ENCODE measurements around the gene LRRC36. TPM values are rescaled to one million over a fixed set of nuclear protein-coding genes. Genes with fewer than 3 reads are reported as not detected.
"Not testable (repeated sequence)": the region's sequence is repeated elsewhere in the genome, so short reads cannot be mapped to it uniquely, and the experiment has no call there.

The LRRC36 gene
- total RNA-seq, 2 experiments from 2014 or later, result 0.64 TPM; not detected in 1

DNA sequence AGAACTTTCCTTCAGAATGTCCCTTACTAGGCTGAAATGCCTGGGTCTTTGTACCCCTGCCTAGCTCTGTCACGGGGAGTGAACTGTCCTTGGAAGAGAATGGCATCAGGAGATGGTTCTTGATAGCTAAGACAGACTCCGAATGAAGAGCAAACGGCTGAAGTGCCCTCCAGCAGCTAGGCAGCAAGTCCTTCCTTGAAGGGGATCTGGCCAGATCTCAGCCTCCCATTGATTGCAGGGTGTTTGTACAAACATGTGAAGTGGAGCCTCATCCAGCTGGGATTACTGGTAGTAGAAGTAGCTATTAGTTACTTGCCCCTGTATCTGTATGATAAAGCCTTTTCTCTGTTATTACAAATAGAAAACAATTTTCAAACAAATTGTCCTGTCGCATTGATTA, 30.9 kb downstream of the LRRC36 start:
- no peaks in the 10 kb centered on the region for H3K9me3 Mint-ChIP-seq
- no peak for DNase-seq
- no peak overlapping the region for H3K4me3 Mint-ChIP-seq
- intact Hi-C loops (cut with micrococcal nuclease), result no loop called here
- H3K27me3 Mint-ChIP-seq (ENCODE audit: low read depth), result peaks cover 3% of the 10 kb centered on the region
- CTCF ChIA-PET, result no interaction called here
- H3K4me1 Mint-ChIP-seq (ENCODE audit: low read depth), result no peaks in the 10 kb centered on the region
- no peak overlapping the region for H3K27ac Mint-ChIP-seq
- H3K36me3 Mint-ChIP-seq (ENCODE audit: low read depth), result no peaks in the 10 kb centered on the region

DNA sequence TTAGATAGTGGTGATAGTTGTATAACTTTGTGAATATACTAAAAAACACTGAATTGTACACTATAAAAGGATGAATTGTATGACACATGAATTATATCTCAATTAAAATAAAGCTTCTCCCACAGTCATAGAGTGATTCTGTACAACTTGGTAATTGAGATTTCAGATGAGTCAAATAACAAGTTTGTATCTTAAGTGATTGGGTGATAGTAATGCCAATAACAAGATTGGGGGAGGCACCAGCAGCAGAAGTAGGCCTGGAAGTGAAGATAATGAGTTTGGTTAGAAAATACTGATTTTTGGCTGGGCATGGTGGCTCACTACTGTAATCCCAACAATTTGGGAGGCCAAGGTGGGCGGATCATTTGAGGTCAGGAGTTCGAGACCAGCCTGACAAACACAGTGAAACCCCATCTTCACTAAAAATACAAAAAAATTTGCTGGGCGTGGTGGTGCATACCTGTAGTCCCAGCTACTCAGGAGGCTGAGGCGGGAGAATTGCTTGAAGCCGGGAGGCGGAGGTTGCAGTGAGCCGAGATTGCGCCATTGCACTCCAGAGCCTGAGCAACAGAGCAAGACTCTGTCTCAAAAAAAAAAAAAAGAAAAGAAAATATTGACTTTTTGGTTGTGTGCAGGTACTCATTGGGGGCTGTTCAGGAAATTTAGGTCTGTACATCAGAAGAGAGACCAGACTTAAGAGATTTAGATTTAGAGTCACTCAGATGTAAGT, 33.1 kb downstream of the LRRC36 start:
- H3K27ac Mint-ChIP-seq; H3K9me3 Mint-ChIP-seq; H3K36me3 Mint-ChIP-seq (ENCODE audit: low read depth); DNase-seq; H3K27me3 Mint-ChIP-seq (ENCODE audit: low read depth); CTCF ChIA-PET; H3K4me1 Mint-ChIP-seq (ENCODE audit: low read depth); intact Hi-C loops (cut with micrococcal nuclease); H3K4me3 Mint-ChIP-seq: not testable (repeated sequence)

DNA sequence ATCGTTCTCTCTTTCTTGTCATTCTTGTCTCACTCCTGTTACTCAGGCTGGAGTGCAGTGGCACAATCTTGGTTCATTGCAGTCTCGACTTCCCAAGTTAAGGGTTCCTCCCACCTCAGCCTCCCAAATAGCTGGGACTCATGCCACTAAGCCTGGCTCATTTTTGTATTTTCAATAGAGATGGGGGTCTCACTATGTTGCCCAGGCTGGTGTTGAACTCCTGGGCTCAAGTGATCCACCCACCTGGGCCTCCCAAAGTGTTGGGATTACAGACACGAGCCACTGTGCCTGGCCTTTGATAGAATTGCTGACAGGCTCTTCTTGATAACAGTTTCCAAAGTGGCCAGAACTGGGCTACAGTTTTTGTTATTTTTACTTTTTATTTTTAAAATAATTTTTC, 34.4 kb downstream of the LRRC36 start:
- CTCF ChIA-PET, result no interaction called here
- intact Hi-C loops (cut with micrococcal nuclease), result no loop called here
- no peak overlapping the region for H3K27ac Mint-ChIP-seq
- H3K36me3 Mint-ChIP-seq (ENCODE audit: low read depth), result no peaks in the 10 kb centered on the region
- no peaks in the 10 kb centered on the region for H3K27me3 Mint-ChIP-seq (ENCODE audit: low read depth)
- no peak overlapping the region for H3K4me3 Mint-ChIP-seq
- no peak for DNase-seq
- H3K4me1 Mint-ChIP-seq (ENCODE audit: low read depth), result peaks cover 10% of the 10 kb centered on the region
- H3K9me3 Mint-ChIP-seq, result no peaks in the 10 kb centered on the region

DNA sequence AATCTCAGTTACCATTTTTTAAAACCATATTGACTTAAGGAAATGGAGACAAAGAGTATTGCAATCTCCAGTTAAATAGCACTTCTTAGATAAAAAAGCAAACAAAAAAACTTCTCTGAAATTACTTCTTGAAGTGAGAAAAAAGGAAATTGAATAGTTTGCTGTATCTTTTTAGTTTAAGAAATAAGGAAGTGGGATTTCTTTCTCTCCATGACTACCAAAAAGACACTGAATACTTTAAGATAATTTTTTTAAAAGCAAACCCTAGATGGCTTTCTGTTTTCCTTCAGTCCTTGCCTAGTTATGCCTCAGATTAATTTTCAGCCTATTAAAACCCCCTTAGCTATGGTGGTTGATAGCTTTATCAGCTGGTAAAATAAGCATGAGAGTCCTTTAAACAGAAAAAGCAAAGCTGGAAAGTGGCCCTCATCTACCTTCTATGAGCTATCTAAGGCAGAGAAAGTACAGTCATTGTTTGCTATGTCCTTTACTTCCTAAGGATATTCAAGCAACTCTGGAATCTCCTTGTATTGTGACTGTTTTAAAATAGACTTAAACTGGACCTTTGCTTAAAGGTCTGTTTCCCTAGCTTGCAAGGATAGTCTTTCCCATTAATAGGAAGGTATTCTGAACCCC, 38.1 kb downstream of the LRRC36 start:
- Mint-ChIP-seq H3K27ac (no peak overlapping the region), H3K36me3 (ENCODE audit: low read depth) (no peaks in the 10 kb centered on the region), H3K4me3 (no peak overlapping the region), H3K27me3 (ENCODE audit: low read depth) (no peaks in the 10 kb centered on the region), H3K4me1 (ENCODE audit: low read depth) (peaks cover 10% of the 10 kb centered on the region), H3K9me3 (no peaks in the 10 kb centered on the region)
- intact Hi-C loops (cut with micrococcal nuclease), result loop anchor here (1.0 kb wide), 1 partner anchor 52 kb away; no protein-coding TSS in a partner anchor
- no peak for DNase-seq
- CTCF ChIA-PET, result interaction anchor here (1.0 to 1.4 kb wide), 5 partner anchors 14 to 86 kb away, joined by 3 to 7 read pairs (median 4); partner anchors contain the start of gene PLEKHG4

- intact Hi-C loops (cut with micrococcal nuclease), result loop anchor here (5.0 kb wide), 1 partner anchor 77 kb away; no protein-coding TSS in a partner anchor
- no peaks in the 10 kb centered on the region for H3K9me3 Mint-ChIP-seq
- H3K36me3 Mint-ChIP-seq (ENCODE audit: low read depth), result no peaks in the 10 kb centered on the region
- H3K4me1 Mint-ChIP-seq (ENCODE audit: low read depth), result peaks cover 2% of the 10 kb centered on the region
- no peak for DNase-seq
- H3K27me3 Mint-ChIP-seq (ENCODE audit: low read depth), result no peaks in the 10 kb centered on the region
- no peak overlapping the region for H3K27ac Mint-ChIP-seq
- CTCF ChIA-PET, result interaction anchor here (0.6 to 1.9 kb wide), 2 partner anchors 29 to 113 kb away, joined by 4 read pairs; no protein-coding TSS in a partner anchor
- H3K4me3 Mint-ChIP-seq, result no peak overlapping the region
Measured at GRCh38 chr16:67370661-67371060, 44.0 kb downstream of the LRRC36 start.

- intact Hi-C loops (cut with micrococcal nuclease), result loop anchor here (5.0 kb wide), 1 partner anchor 75 kb away; no protein-coding TSS in a partner anchor
- H3K36me3 Mint-ChIP-seq (ENCODE audit: low read depth), result no peaks in the 10 kb centered on the region
- CTCF ChIA-PET, result interaction anchor here (0.6 to 1.5 kb wide), 7 partner anchors 20 to 1102 kb away, joined by 3 to 7 read pairs (median 3); partner anchors contain the start of gene ATP6V0D1
Measured at GRCh38 chr16:67372664-67373063, 46.0 kb downstream of the LRRC36 start.

DNA sequence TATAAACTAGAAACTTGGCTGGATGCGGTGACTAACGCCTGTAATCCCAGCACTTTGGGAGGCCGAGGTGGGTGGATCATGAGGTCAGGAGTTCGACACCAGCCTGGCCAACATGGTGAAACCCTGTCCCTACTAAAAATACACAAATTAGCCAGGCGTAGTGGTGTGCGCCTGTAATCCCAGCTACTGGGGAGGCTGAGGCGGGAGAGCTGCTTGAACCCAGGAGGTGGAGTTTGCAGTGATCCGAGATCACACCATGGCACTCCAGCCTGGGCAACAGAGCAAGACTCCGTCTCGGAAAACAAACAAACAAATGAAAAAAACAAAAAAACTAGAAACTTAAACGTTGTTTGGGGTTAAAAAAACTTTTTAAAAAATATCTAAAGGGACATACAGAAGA, 49.4 kb downstream of the LRRC36 start:
- H3K36me3 Mint-ChIP-seq (ENCODE audit: low read depth); H3K4me3 Mint-ChIP-seq; CTCF ChIA-PET; H3K4me1 Mint-ChIP-seq (ENCODE audit: low read depth); intact Hi-C loops (cut with micrococcal nuclease); H3K27ac Mint-ChIP-seq; H3K9me3 Mint-ChIP-seq; DNase-seq; H3K27me3 Mint-ChIP-seq (ENCODE audit: low read depth): not testable (repeated sequence)

More at GRCh38 chr16:67372664-67373063, 46.0 kb downstream of the LRRC36 start:
- Mint-ChIP-seq H3K9me3 (no peaks in the 10 kb centered on the region), H3K4me1 (ENCODE audit: low read depth) (no peaks in the 10 kb centered on the region), H3K4me3 (no peak overlapping the region), H3K27me3 (ENCODE audit: low read depth) (peaks cover 3% of the 10 kb centered on the region), H3K27ac (no peak overlapping the region)
- DNase-seq, result no peak

GRCh38 chr16:67378642-67379041, 52.0 kb downstream of the LRRC36 start:
- CTCF ChIA-PET, result interaction anchor here (1.5 kb wide), 1 partner anchor 69 kb away, joined by 6 read pairs; no protein-coding TSS in a partner anchor
- Mint-ChIP-seq H3K27ac (no peak overlapping the region), H3K9me3 (no peaks in the 10 kb centered on the region), H3K36me3 (ENCODE audit: low read depth) (no peaks in the 10 kb centered on the region), H3K27me3 (ENCODE audit: low read depth) (peaks cover 3% of the 10 kb centered on the region), H3K4me1 (ENCODE audit: low read depth) (no peaks in the 10 kb centered on the region), H3K4me3 (no peak overlapping the region)
- DNase-seq, result no peak
- intact Hi-C loops (cut with micrococcal nuclease), result no loop called here

DNA sequence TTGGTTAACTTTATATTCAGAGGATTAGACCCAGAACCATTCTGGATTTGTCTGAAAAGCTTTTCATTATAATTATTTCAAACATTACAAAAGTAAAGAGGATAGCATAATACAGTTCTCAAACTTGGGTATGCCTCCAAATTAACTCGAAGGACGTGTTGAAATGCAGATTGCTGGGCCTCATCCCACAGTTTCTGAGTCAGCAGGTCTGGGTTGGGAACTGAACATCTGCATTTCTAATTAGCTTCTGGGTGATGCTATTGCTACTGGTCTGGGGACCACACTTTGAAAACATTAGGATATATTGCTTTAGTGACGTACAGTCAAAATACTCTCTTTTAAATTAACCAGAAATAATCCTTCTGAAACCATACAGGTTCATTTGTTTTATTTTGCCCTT, 56.7 kb downstream of the LRRC36 start:
- CTCF ChIA-PET, result interaction anchor here (0.6 to 1.0 kb wide), 3 partner anchors 17 to 365 kb away, joined by 3 read pairs; partner anchors contain the start of genes KCTD19 and LRRC36
- Mint-ChIP-seq H3K9me3 (no peaks in the 10 kb centered on the region), H3K27me3 (ENCODE audit: low read depth) (no peaks in the 10 kb centered on the region), H3K36me3 (ENCODE audit: low read depth) (no peaks in the 10 kb centered on the region), H3K27ac (no peak overlapping the region), H3K4me3 (no peak overlapping the region), H3K4me1 (ENCODE audit: low read depth) (peaks cover 7% of the 10 kb centered on the region)
- intact Hi-C loops (cut with micrococcal nuclease), result no loop called here
- no peak for DNase-seq

- intact Hi-C loops (cut with micrococcal nuclease), result no loop called here
- Mint-ChIP-seq H3K4me1 (ENCODE audit: low read depth) (peaks cover 7% of the 10 kb centered on the region), H3K27ac (no peak overlapping the region), H3K9me3 (no peaks in the 10 kb centered on the region), H3K4me3 (no peak overlapping the region), H3K36me3 (ENCODE audit: low read depth) (no peaks in the 10 kb centered on the region), H3K27me3 (ENCODE audit: low read depth) (no peaks in the 10 kb centered on the region)
- CTCF ChIA-PET, result interaction anchor here (0.6 to 0.9 kb wide), 2 partner anchors 15 to 288 kb away, joined by 3 to 5 read pairs; no protein-coding TSS in a partner anchor
- DNase-seq, result no peak
Measured at GRCh38 chr16:67384778-67385510, 58.3 kb downstream of the LRRC36 start.

DNA sequence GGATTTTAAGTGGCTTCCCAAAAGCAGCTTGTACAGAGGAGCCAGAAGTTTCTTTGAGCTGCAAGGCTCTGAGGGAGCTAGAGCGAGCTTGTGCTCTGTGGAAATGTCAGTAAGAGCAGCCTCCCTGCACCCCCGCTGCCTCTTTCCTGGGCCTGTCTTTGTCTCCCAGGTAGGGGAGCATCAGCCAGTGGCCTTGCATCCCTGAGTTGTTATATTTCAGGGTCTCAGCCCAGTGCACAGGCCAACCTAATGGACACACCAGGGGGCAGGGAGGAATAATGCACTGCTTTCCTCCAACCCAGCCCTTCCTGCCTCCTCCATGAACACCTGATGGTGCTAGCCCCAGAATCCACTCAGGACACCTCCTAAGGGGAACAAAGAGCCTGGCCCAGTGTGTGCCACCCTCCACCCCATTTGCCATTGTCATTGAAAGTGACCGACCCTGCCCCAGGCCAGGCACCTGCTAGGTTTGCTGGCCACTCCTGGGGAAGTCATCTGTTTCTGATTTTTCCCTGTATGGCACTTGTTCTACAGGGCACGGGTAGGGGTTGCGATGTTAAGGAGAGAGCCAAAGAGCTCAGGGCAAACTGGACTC, 60.3 kb downstream of the LRRC36 start:
- intact Hi-C loops (cut with micrococcal nuclease), result no loop called here
- Mint-ChIP-seq H3K4me1 (ENCODE audit: low read depth) (peaks cover 7% of the 10 kb centered on the region), H3K4me3 (no peak overlapping the region), H3K27me3 (ENCODE audit: low read depth) (no peaks in the 10 kb centered on the region), H3K27ac (no peak overlapping the region), H3K36me3 (ENCODE audit: low read depth) (no peaks in the 10 kb centered on the region), H3K9me3 (no peaks in the 10 kb centered on the region)
- no peak for DNase-seq
- CTCF ChIA-PET, result interaction anchor here (0.6 to 1.9 kb wide), 3 partner anchors 13 to 694 kb away, joined by 3 to 5 read pairs (median 3); no protein-coding TSS in a partner anchor

Measured in activated naive CD4-positive, alpha-beta T cell treated with anti-CD3 and anti-CD28 coated beads for 36 hours (primary cell).